8988T (cell line): ENCODE data around the gene NEK9.

Experiments used
- DNase-seq: peaks from one replicate; pipeline ENCODE4 v3.0.0; 2011

The NEK9 gene

DNA sequence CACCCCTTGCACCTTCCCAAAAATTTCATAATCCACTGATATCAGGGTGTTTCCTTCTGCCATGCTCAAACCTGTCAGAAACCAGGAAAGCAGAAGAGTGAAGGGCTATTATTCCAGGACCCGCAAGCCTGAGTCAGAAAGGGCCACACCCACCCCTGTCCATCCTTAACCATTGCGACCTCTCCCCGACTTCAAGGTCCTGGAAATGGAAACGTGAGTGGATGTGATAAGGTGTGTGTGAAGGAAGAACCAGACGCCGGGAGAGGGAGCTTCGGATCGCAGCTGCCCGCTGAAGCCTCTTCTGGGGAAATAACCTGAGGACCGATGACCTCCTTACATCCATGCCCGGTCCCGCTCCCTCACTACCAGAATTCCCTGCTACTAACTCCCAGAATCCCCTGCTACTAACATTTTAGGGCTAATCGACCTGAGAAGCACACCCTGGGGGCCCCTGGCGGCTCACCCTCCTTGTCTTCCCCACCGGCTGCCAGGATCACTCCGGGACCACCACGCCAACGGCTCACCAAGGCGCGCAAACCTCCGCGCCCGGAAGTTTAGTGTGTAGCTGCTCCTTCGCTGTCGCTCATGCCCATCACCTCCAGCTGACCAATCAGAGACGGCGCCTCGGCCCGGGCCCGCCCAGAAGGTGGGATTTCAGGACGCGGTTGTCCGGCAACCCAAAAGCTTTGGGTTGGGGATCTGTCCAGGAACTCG is 63.2 kb downstream of the NEK9 start, which contains the start of gene ACYP1:
Gene ACYP1, minus strand, starts transcription at position 534 of the 714 bp plus-strand sequence. Its CDS starts 471 bp downstream, at position 63.
- DNase-seq, result peak; percentile 40

DNA sequence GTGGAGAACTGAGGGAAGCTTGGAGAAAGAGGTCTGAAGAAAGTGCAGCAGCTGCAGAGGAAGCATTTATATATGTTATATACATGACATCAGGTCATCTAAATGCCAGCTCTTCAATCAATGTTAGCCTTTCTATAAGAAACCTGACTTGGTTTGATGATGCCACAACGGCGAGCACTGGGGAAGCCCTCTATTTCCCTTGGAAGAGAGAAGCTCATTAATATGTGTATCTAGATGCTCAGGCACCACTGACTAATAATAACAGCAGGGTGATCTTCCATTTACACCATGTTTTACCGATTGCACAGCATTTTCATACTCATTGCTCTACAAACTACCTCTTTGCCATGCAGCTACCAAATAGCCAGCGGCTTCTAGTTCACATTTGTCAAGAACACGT is 63.8 kb downstream of the NEK9 start:
- no peak for DNase-seq

DNA sequence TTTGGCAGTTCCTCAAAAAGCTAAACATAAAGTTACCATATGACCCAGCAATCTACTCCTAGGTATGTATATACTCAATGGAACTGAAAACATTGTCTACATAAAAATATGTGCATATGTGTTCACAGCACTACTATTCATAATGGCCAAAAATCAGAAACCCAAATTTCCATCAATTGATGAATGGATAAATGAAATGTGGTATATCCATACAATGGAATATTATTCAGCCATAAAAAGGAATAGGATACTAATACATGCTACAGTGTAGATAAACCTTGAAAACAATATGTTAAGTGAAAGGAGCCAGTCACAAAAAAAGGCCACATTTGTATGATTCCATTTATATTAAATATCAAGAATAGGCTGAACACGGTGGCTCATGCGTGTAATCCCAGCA is 66.4 kb downstream of the NEK9 start:
- DNase-seq, result no peak

DNA sequence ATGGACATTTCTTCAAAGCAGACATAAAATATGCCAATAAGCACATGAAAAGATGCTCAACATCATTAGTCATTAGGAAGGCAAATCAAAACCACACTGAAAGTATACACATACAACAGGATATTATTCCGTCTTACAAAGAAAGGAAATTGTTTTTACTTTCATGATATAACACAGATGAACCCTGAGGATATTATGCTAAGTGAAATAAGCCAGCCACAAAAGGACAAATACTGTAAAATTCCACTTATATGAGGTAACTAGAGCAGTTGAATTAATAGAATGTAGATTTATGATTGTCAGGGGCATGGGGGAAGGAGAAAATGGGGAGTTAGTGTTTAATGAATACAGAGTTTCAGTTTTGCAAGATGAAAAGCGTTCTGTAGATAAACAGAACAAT is 67.2 kb downstream of the NEK9 start:
- DNase-seq, result no peak

DNA sequence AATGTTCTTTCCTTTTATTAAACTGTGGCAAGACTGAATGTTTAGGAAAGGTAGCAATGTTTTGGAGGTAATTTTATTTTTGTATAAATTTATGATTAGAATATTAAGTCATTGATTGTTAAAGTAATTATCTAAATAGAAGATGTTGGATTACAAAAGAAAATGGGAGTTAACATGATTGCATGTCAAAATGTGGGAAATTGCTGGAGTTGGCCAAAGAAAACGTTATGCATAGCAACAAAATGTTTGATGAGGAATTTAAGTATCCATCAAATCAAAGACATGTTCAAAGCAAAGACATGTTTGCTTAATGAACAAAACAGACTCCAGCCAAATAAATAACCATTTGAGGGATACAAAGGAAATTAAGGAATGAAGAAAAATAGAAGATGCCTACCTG is 72.4 kb downstream of the NEK9 start:
- no peak for DNase-seq

DNA sequence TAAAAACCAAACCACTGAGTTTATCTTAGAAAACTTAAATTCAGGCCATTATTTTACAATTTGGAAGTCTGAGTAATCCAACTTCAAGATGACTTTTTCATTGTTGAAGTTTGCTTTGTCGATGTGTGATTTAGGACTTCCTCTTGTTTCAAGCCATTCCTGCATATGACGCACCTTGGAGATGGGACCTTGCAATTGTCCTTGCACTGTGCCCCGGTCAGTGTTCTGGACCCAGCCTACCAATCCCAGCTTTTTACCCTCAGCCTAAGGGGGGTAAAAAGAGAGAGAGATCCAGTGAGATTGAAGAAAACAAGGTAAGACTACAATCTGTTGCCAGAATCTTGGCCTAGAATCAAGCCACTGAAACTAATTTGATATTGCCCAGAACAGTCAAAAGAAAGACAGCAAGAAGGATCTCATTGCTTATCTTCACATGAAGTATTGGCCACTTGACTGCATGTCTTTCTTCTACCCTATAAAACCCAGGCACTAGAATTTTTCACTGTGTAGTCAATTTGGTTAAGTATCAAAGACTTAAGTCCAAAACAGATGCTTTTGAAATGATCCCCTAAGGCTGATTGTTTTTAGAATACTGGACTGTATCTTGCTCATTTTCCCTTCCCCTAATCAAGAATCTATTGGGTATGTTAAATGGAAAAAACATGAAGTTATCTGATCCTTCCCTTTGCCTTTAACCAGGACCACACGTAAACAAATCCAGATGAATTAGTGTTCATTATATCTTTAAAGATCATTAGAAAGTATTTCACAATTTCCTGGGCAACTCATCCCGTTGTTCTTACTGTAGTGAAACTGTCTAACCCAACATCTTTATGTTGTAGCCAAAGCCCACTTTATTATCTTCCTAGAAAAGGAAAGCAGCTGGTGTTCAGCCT is 73.2 kb downstream of the NEK9 start:
- no peak for DNase-seq

DNA sequence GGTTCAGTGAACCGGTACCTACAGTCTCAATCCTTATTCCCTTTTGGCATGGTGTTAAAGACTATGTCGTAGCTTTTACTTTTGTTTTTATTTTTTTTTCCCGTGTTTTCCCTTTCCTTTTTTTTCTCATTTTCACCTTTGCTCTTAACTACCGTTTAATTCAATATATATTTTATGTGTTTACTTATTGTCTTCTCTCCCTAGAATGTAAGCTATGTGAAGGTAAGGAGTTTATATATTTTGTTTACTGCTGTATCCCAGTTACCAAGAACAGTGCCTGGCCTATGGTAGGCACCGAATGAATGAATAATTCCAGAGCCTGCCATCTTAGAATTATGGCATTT is 75.3 kb downstream of the NEK9 start:
- DNase-seq, result no peak

DNA sequence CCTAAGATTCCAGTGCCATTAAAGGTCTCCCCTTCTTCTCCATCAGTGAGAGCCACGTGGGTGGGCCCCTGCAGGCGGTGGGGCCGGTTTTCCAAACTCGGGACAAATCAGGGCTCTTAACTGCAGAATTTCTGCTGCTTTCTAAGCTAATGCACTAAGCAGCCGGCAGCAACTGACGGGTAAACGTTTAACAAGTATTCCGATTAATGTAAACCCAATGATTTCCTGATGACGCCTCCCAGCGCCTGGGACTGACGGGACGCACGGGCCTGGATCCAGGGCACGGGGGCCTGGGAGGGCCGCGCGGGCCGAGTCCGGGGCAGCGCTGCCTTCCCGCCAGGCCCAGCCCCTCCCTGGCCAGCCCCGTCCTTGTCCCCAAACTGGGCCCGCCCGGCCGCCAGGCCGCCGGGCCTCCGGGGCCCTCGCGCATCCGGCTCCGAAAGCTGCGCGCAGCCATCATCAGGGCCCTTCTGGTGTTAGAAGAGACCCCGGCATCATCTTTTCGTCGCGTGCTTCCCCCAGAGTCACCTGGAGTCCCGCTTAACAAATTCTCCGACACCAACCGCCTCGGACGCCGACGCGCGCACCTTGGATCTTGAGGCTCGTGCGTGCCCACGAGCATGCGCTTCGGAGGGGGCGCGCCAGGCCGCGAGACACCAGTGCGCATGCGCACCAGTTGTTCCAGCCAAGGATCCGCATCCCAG is 75.8 kb downstream of the NEK9 start, which contains the start of gene MLH3:
Gene MLH3, minus strand, starts transcription at position 616 of the 704 bp plus-strand sequence. CDS start 1,812 bp downstream, outside the sequence.
- DNase-seq, result peak; percentile 73

DNA sequence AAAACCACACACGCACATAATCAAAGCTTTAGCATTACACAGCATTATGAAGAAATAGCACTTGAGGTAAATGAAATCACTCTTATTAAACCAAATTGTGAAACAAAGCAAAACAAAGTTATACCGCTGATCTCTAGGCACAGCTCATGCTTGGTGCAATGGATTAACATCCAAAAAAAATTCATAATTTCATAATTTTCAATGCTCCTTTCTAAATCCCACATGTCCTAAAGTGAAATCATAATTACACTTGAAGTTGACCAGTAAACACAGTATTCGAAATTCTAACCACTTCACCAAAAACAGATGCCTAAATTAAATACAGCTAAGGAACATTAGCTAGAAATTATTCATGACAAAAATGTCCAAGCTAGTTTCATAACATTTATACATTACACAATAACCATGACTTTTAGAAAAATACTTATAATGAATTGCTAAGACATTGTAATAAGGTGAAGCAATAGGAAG is 77.1 kb downstream of the NEK9 start:
- no peak for DNase-seq

DNA sequence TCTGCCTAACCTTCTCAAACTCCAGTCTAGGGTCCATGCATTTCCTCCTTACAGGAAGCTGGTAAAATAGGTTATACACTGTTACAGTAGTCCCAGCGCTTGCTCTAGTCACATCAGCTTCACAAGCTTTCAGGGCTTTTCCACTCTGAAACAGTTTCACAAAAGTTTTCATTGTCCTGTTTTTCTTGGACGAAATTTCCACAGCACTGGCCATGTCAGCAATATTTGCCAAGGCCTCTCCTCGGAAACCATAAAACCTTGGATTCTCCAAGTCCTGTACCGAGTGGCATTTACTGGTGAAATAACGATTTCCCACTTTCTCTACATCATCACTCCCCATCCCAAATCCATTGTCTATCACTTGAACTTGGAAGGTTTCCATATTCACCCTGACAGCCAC is 77.7 kb downstream of the NEK9 start:
- no peak for DNase-seq

DNA sequence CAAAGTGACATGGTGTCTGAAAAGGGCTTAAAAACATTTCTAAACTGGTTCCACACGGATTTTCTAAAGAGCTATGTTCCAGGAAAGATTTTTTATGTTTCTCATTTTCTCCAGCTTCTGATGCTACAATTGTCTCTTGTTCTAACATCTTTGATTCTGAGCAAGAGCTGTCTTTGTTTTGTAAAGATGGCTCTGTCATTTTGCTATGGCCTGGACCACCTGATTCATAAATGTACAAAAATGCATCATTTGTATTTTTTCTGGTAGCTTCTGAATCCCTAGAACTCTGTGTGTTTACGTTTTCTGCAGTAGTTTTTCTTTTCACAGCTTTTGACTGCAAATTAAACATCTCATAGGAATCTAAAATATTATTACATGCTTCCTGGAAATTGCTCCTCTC is 78.7 kb downstream of the NEK9 start:
- DNase-seq, result no peak

DNA sequence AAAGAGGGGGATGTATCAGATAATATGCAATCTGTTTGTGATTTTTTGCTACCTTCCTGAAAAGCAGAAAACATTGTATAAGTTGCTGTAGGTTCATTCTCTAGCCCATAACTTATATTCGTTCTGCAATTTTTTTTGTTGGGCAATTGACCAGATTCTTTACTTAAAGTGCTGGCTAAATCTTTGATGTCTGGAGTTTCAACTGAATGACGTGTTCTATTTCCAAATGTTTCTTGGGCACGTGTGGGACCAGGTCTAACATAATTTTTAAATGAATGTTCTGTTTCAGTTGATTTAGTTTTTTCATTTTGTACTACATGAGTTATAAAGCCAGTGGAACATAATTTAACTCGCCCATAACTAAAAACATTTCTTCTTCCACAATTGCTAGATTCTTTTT is 79.3 kb downstream of the NEK9 start:
- DNase-seq, result no peak

DNA sequence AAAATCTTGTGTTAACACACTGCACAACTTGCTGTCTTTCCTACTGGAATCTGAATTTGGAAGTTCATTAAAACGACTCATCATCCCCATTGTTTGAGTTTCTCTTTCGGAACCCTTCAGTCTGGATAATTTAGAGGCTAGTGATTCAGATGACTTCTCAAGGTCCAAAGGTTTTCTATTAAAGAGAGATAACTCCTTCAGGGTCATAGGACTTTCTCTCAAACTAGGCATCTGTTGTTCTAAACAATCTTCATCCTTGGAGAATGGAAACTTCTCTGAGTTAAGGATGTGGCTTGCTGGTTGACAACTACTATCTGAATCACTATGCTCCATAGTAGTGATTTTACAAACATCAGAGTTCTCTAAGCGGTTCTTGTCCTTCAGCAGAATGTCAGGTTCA is 79.9 kb downstream of the NEK9 start:
- no peak for DNase-seq

DNA sequence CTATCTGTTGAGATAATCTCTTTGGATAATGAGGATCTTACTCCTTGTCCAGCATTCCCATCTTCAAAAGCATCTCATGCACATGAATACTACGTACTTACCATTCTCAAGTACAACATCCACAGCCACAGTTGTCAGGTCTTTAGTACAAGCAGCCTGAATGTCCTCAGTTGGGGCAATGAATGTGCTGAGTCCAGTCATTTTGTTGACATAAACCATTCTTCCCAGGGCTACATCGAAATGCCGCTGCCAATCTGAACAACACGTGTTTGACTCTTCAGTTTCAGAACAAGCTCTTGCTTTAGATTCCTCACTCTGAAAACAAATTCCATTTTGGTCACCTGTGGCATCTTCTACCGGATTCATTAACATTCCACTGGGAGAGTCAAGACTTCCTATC is 80.6 kb downstream of the NEK9 start:
- no peak for DNase-seq

DNA sequence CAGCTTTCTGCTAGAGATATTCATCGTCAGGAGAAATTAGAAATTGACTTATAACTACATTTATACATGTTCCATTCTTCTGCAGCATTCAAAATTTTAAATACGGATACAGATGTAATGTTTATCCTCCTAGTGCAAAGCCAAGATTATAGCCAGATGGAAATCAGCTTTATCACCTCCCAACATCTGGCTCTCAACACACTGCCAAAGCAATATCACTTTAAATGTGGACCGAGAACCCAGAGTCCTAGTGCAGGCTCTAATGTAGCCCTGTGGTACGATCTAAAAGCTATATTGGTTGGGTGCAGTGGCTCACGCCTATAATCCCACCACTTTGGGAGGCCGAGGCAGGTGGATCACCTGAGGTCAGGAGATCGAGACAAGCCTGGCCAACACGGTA is 82.1 kb downstream of the NEK9 start:
- no peak for DNase-seq

DNA sequence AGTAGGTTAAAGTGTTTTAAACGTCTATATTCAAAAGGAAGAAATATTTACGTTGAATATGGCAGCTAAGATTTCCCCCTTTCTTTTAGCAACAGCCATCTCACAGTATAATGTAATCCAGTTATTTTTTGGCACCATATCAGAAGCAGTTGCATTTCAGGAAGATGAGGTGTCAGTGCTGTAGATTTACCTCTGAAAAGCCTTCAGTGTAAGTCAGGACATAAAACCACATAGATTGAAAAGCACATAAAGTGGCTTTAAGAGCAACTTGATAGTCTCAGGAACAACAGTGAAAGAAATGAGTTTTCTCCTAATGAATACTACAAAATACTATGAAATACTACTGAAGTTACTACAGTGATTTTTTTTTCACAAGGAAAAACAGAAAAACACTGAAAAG is 82.5 kb downstream of the NEK9 start:
- DNase-seq, result no peak

DNA sequence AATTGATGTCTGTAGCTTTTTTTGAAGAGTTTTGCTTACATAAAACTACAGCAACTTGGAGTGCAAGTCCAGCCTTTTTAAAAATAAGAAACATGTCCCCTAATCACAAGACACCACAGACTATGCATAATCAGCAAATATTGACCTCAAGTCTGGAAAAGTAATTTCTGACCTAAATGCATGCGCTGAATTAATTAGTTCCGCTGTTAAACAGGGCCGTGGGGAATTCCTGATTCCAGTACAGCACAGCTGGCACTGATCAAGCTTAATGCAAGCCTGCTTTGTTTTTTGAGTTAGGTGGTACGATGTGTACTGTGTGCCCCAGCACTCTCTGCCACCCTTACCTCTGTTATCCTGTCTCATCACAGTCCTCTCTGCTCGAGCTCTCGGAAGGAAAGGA is 84.8 kb downstream of the NEK9 start:
- DNase-seq, result no peak

DNA sequence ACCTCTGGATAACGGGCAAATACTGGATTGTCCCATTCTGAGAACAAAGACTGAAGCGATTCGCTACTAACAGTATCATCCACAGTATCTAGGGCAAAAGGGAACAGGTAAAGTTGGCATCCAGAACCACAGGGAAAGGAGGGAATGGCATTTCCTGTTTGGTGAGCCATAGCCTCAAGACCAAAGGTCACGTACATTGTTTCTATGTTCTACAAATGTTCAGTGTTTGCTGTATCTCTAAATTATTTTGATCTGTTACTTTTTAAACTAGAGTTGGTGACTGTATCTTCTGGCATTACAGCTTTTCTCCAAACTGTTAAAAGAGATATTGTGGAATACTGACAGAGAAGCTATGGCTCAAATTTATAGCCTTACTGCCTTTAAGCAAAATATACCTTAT is 85.2 kb downstream of the NEK9 start:
- no peak for DNase-seq

DNA sequence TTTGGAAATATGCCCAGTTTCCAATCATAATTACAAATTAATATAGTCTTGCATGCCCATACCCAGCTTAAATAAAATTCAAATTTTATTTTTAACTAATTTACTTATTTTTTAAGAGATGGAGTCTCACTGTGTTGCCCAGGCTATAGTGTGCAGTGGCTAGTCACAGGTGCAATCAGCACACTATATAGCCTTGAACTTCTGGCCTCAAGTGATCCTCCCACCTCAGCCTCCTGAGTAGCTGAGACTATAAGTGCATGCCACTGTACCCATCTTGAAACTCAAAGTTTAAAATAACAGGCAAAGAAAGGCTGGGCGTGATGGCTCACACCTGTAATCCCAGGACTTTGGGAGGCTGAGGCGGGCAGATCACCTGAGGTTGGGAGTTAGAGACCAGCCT is 85.9 kb downstream of the NEK9 start:
- no peak for DNase-seq

DNA sequence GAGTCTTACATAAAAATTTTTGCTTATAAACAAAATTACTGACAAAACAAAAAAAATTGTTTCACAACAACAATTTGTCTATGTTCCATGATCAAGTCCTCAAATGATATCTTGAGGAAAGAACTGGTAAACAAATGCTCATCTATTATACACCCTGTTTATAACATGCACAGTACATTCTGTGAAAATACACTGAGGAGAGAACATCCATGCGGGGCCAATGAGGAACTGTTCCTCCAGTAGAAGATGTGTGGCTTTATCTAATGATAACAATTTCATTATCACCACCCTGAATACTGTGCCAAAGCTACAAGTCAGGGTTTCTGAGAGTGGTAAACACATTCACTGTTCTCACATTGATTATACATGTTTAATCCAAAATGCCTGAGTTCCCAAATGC is 86.3 kb downstream of the NEK9 start:
- DNase-seq, result no peak

DNA sequence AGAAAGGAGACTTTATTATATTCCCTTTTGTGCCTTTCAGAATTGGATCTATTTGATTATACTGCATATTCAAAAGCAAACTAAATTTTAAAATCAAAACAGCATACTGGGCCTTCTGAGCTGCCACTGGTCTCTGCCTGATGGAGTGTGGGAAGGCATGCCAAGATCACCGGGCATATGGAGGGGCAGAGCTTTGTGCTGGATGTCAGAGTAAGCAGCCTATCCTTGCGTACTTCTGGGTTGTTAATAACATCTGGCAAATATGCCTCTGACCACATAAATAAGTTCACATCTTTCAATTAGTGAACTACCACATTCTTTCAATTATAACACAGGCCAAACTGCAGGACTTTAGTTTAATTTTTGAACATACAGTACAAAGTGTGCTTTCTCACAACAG is 93.9 kb downstream of the NEK9 start:
- DNase-seq, result no peak

DNA sequence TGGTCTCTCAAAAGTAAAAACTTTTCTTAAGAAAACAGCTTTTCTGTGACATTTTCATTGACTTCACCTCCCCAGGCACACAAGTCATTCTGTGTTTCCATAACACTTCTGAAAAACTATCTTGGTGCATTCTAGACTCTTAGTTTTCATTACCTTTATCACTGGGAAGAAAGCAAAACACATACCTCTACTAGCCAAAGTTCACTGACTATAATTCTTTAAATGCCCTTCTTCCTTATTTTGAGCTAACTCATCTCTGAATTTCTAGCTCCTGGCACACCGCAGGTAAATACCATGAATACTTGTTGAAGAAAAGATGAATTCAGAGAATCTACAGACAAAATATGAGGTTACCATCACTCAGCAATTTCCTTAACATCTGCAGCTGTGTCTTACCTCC is 96.7 kb downstream of the NEK9 start:
- DNase-seq, result no peak
